Ureter (tissue), 1 donor: ENCODE results near the gene KRTAP10-12. TPM values are rescaled to one million over a fixed set of nuclear protein-coding genes. Genes with fewer than 3 reads are reported as not detected.

Experiments used
- DNase-seq: peaks from one replicate; pipeline ENCODE4 v3.0.0-alpha.2; 2020; ENCODE audit warnings: low spot score
- total RNA-seq: library from RNA; stranded (reverse); gene quantifications from one replicate; pipeline ENCODE4 v1.2.4, GENCODE V29; 2023
- donor health status: DM: yes; HTN: yes; CAD: no.

The KRTAP10-12 gene
- total RNA-seq, 1 donor from 2014 or later: not detected

- DNase-seq: peak; percentile 32
Measured at GRCh38 chr21:44711327-44712202, 14.6 kb downstream of the KRTAP10-12 start, which contains the start of gene TSPEAR. Gene TSPEAR, minus strand, starts transcription at chr21:44711572. Its CDS starts 58 bp downstream, at chr21:44711514.

DNA sequence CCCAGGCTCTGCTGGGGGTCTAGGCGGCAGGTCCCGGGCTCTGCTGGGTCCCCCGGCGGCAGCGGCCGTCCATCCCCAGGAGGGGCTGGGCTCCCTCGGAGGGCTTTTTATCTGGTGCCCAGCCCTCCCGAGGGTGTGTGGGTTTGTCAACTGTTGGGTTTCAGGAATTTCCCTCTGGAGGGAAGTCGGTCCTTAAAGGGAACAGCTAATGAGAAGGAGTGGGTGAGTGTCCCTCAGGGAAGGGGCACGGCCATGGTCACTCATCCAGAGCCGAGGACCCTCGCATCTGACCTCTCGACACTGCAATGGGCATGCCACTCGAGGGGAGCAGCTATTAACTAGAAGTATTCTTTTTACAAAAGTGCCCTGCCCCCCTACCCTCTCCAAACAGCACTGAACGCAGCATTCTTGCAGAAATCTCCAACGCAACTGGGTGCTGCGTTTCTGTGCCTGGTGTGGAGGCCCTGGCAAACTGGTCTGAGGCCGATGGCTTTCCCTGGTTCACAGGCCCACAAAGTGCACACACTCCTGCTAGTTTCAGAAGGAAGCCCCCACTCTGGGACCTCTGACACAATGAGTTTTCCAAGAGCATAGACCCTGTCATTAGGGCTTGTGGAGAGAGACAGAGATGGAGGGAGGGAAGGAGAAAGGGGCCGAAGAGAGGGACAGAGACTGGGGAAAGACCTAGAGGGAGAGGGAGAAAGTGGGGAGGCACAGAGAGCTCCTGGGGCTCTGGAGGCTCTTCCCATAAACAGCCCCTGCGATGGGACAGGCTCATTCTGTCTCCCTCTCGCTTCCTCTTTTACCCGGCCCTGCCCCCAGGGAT, 15.4 kb downstream of the KRTAP10-12 start:
- peak; percentile 29 for DNase-seq

DNA sequence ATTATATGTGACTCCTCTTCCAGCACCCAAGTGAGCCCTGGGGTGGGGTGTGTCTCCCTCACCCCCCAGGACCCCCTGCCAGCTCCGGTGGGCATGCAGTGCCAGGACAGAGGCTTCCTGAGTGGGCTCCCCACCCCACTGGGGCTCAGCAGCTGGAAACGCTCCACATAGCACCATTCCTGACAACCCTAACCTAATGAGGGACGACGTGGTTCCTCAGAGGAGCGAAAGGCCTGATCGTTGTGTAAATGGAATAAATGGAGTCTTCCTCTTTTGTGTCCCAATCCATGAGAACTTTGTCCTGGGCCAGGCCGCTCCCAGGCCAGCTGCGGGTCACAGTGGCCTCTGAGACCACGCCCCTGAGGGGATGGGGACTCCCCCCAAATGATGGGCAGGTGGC, 16.2 kb downstream of the KRTAP10-12 start:
- peak; percentile 40 for DNase-seq

- peak; percentile 32 for DNase-seq
Measured at GRCh38 chr21:44713846-44714245, 16.9 kb downstream of the KRTAP10-12 start.

DNA sequence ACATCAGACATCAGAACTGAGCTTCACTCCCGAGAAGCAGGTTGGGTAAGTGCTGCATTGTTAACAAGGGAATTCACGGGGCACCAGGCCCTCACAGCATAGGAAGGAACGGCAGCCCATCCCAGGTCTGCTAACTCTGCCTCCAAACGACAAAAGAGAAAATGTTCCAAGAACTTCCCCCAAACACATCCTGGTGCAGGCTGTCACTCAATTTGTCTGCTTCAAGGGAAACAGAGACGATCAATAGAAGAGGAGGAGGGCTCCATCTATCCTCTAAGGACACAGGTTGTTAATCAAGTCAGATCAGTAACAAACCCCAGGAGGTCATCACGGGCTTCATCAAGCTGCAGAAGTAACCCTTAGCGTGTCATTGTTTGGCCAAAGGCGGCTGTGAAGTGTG, 17.9 kb downstream of the KRTAP10-12 start:
- peak; percentile 20 for DNase-seq

- DNase-seq: no peak
Measured at GRCh38 chr21:44716984-44717383, 20.0 kb downstream of the KRTAP10-12 start.

- no peak for DNase-seq
Measured at GRCh38 chr21:44718093-44718492, 21.1 kb downstream of the KRTAP10-12 start.

- no peak for DNase-seq
Measured at GRCh38 chr21:44718571-44718970, 21.6 kb downstream of the KRTAP10-12 start.

DNA sequence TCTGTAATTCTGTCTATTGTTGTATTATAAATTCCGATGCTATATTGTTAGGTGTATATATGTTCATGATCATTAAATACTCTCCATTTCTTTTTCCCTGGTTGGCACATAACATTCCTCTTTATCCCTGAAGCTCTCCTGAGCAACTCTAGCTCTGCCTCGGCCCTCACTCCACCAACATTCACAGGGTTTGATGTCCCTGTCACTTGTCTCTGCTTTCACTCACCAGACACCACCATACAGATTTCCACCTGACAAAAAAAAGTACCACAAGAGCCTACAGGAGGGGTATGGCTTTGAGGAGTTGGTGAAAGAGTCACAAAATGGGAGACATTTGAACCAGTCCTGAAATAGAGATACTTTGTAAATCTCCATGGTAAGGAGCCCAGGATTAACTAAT, 23.2 kb downstream of the KRTAP10-12 start:
- DNase-seq: no peak

DNA sequence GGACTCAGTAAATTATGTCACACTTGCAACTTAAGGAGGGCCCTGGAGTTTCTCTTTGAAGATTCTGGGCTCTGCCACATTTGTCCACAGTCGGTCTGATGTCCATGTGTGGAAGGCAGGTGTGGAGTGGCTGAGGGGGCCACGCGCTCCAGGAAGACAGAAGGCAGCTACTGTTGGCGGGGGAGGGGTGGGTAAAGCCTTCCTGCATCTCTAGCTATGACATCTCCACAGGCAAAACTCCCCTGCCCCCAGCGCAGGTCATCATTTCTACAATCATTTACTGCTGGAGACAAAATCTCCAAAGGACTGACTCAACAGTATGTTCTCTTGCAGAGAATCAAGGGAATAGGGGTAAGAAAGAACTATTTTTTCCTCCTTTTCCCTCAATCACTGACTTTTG, 25.8 kb downstream of the KRTAP10-12 start:
- no peak for DNase-seq

DNA sequence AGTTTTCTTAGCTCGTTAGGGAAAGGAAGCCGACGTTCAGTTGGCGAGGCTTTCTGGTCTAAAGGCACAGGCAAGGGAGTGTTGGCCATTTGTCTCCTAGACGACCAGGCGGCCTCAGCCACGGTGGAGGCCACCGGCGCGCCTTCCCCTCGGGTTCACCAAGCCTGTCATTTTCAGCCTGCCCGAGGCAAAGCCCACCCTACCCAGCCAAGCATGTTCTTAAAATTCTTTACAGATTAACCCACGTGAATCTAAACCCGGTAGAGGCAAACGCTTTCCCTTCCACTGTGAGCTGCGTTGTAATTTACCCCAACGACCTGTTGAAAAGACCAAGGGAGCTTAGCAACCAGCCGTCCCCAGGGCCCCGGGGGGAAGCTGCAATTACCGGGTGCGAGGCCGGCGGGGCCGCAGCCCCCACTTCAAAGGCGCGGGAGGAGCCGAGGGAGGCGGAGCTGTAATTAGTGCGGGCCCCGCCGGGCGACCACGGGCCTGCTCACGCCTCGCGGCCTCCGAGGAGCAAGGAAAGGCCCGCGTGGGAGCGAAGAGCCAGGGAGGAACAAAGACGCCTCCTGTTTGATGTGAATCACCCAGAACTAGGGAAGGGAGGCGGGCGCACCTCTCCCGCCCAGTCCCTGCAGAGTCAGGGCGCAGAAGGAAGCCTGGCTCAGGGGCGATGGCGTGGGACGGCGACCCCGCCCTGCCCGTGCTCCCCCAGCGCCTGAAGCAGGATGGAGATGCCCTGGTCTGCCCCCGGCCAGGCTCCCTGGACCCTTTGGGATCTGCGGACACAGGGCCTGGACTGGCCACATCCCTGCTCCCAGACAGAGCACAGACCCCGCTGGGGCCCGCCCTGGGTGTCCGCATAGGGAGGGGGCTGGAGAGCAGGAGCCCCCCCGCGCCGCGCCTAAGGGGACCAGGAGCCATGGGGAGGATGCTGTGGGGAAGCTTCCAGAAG, 26.5 kb downstream of the KRTAP10-12 start:
- no peak for DNase-seq

- DNase-seq: no peak
Measured at GRCh38 chr21:44724196-44724595, 27.2 kb downstream of the KRTAP10-12 start.

GRCh38 chr21:44724926-44725325, 28.0 kb downstream of the KRTAP10-12 start:
- no peak for DNase-seq

- DNase-seq: no peak
Measured at GRCh38 chr21:44726826-44727225, 29.9 kb downstream of the KRTAP10-12 start.

GRCh38 chr21:44727321-44727720, 30.3 kb downstream of the KRTAP10-12 start:
- DNase-seq: no peak

- no peak for DNase-seq
Measured at GRCh38 chr21:44727757-44728156, 30.8 kb downstream of the KRTAP10-12 start.

GRCh38 chr21:44728716-44729115, 31.7 kb downstream of the KRTAP10-12 start:
- DNase-seq: no peak

DNA sequence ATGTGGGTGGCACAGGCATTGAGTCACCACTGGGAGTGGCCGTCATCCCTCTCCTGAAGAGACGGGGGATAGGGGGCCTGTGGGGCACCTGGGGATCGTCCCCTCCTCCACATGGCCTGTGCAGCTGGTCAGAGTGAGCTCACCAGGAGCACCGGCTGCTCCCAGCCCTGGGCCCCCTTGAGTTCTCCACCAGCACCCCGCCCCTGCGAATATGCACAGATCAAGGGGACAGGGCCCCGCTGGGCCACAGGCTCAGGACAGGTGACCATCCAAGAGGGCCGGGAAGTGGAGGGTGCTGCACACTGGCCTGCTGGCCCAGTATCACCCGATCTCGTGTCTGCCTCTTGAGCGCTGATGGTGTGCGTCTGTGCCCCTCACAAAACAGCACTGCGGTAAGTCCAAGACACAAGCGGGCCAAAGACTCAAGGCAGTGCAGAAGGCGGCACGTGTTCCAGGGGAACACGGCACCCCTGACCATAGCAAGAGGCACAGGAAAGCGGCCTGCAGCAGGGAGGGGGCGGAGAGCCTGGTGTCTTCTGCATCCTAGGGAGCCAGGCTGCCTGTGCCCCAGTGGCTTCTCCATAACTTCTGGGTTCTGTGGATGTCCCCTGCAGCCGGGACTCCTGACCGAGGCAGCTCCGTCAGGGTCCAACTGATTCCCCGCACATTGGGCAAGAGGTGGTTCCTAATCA, 32.5 kb downstream of the KRTAP10-12 start:
- DNase-seq: no peak

- no peak for DNase-seq
Measured at GRCh38 chr21:44730028-44730395, 33.0 kb downstream of the KRTAP10-12 start.

GRCh38 chr21:44730951-44731579, 34.1 kb downstream of the KRTAP10-12 start:
- no peak for DNase-seq
